Thoracic aorta (tissue), 2 donors: Measurements from ENCODE around the gene UNC45A. TPM values are rescaled to one million over a fixed set of nuclear protein-coding genes. Genes with fewer than 3 reads are reported as not detected.

Experiments
- ATAC-seq: fragments of 150-250 bp; one replicate; pipeline ENCODE4 v1.8.0; 2017; ENCODE audit warnings: low read depth; ENCODE audit not compliant: insufficient number of reproducible peaks, low FRiP score
- DNase-seq: peaks from one replicate; pipeline ENCODE4 v3.0.0-alpha.2; 2020; ENCODE audit warnings: low spot score
- H3K27ac ChIP-seq, 2 donors: fragments of 200-600 bp; sonication (generic); 1 replicate in 1 of 2; 2 replicates in 1 of 2; pipeline ENCODE4 v1.5.1; 2016; ENCODE audit warnings: mild to moderate bottlenecking in 2 of 2, moderate library complexity in 2 of 2
- H3K27me3 ChIP-seq: fragments of 200-600 bp; sonication (generic); replicated peaks from 2 replicates; pipeline ENCODE4 v1.6.0; 2016; ENCODE audit warnings: mild to moderate bottlenecking; ENCODE audit not compliant: insufficient read depth
- H3K36me3 ChIP-seq: fragments of 200-600 bp; sonication (generic); one replicate; pipeline ENCODE4 v1.5.1; 2016
- H3K4me1 ChIP-seq, 2 donors: fragments of 200-600 bp; sonication (generic); 1 replicate in 1 of 2; 2 replicates in 1 of 2; pipeline versions ENCODE4 v1.5.1 to v1.6.0; 2016; ENCODE audit warnings: low read depth in 2 of 2, mild to moderate bottlenecking in 1 of 2; ENCODE audit not compliant: control insufficient read depth in 1 of 2
- H3K4me3 ChIP-seq: fragments of 200-600 bp; sonication (generic); 2 replicates; pipeline ENCODE4 v1.5.1; 2016; ENCODE audit warnings: mild to moderate bottlenecking
- H3K9me3 ChIP-seq: fragments of 200-600 bp; sonication (generic); 2 replicates; pipeline ENCODE4 v1.5.1; 2016
- CTCF ChIP-seq: fragments of 200-600 bp; sonication (generic); IDR thresholded peaks from one replicate; pipeline ENCODE4 v1.5.1; 2019; ENCODE audit warnings: antibody characterized with exemption
- total RNA-seq, 2 donors: library from RNA; depleted of rRNA; stranded (reverse); fragments of >200 nt; gene quantifications; one replicate each; pipeline versions ENCODE4 v1.1.0 to v1.2.3, GENCODE V29; 2016

The UNC45A gene
- total RNA-seq, 2 donors from 2014 or later, result 54.0 to 65.5 TPM

GRCh38 chr15:90967206-90967605 is 32.1 kb downstream of the UNC45A start:
- DNase-seq (no peak), ATAC-seq (no peak)
- Histone ChIP-seq H3K36me3 (peaks cover 9% of the 10 kb centered on the region), H3K27ac (no peak overlapping the region), H3K4me3 (no peak overlapping the region), H3K9me3 (no peaks in the 10 kb centered on the region), H3K4me1 (no peaks in the 10 kb centered on the region), H3K27me3 (no peaks in the 10 kb centered on the region)
- no peak for TF ChIP-seq CTCF

GRCh38 chr15:90968434-90968833 is 33.3 kb downstream of the UNC45A start:
- Histone ChIP-seq H3K4me1 (no peaks in the 10 kb centered on the region), H3K4me3 (no peak overlapping the region), H3K36me3 (peaks cover 9% of the 10 kb centered on the region), H3K9me3 (no peaks in the 10 kb centered on the region), H3K27ac (no peak overlapping the region), H3K27me3 (no peaks in the 10 kb centered on the region)
- DNase-seq (no peak), ATAC-seq (no peak)
- no peak for TF ChIP-seq CTCF

- DNase-seq (no peak), ATAC-seq (no peak)
- Histone ChIP-seq H3K27ac (no peak overlapping the region), H3K27me3 (no peaks in the 10 kb centered on the region), H3K4me3 (no peak overlapping the region), H3K36me3 (peaks cover 9% of the 10 kb centered on the region), H3K4me1 (no peaks in the 10 kb centered on the region), H3K9me3 (no peaks in the 10 kb centered on the region)
- TF ChIP-seq CTCF, result no peak
These were observed 35.2 kb downstream of the UNC45A start for GRCh38 chr15:90970274-90970673.

GRCh38 chr15:90972133-90972532 is 37.0 kb downstream of the UNC45A start:
- no peaks in the 10 kb centered on the region for H3K9me3 ChIP-seq
- no peak overlapping the region for H3K27ac ChIP-seq
- DNase-seq, result no peak
- H3K4me3 ChIP-seq, result no peak overlapping the region
- no peak for ATAC-seq
- no peaks in the 10 kb centered on the region for H3K4me1 ChIP-seq
- H3K27me3 ChIP-seq, result no peaks in the 10 kb centered on the region
- H3K36me3 ChIP-seq, result peaks cover 3% of the 10 kb centered on the region
- no peak for TF ChIP-seq CTCF

GRCh38 chr15:90974216-90974615 is 39.1 kb downstream of the UNC45A start:
- H3K27ac ChIP-seq, result no peak overlapping the region
- ATAC-seq (no peak), DNase-seq (no peak)
- H3K9me3 ChIP-seq, result no peaks in the 10 kb centered on the region
- H3K36me3 ChIP-seq, result peaks cover 2% of the 10 kb centered on the region
- no peak overlapping the region for H3K4me3 ChIP-seq
- no peaks in the 10 kb centered on the region for H3K4me1 ChIP-seq
- no peak for TF ChIP-seq CTCF
- H3K27me3 ChIP-seq, result no peaks in the 10 kb centered on the region
